Activated CD4-positive, alpha-beta memory T cell treated with anti-CD3 and anti-CD28 coated beads, Interleukin-2, amount 10 ng/mL, durations not matched to agents 7 days and 5 days (primary cell): ENCODE results near the gene CERS4. TPM values are rescaled to one million over a fixed set of nuclear protein-coding genes. Genes with fewer than 3 reads are reported as not detected.
"Not testable (repeated sequence)": the region's sequence is repeated elsewhere in the genome, so short reads cannot be mapped to it uniquely, and the experiment has no call there.

Source experiments
- CTCF ChIA-PET: fragments of 350-600 bp; sonication (Branson Sonifier 250); formaldehyde crosslinking; loops from one replicate; lab custom pipeline; 2021; ENCODE audit warnings: antibody characterized with exemption, inconsistent platforms; lab: Charles Lee
- POLR2A ChIA-PET: fragments of 350-600 bp; sonication (Branson Sonifier 250); formaldehyde crosslinking; loops from one replicate; lab custom pipeline; 2021; ENCODE audit warnings: antibody characterized with exemption; lab: Charles Lee
- DNase-seq: peaks from one replicate; pipeline ENCODE4 v3.0.0-alpha.2; 2020
- H3K27ac Mint-ChIP-seq: one replicate; pipeline ENCODE4 v1.8.0; 2021; ENCODE audit warnings: mild to moderate bottlenecking, mixed read lengths
- H3K27me3 Mint-ChIP-seq: one replicate; pipeline ENCODE4 v1.8.0; 2021; ENCODE audit warnings: mixed read lengths
- H3K36me3 Mint-ChIP-seq: one replicate; pipeline ENCODE4 v1.8.0; 2021; ENCODE audit warnings: low read depth, mixed read lengths
- H3K4me1 Mint-ChIP-seq: one replicate; pipeline ENCODE4 v1.8.0; 2021; ENCODE audit warnings: mixed read lengths
- H3K4me3 Mint-ChIP-seq: one replicate; pipeline ENCODE4 v1.8.0; 2021; ENCODE audit warnings: mild to moderate bottlenecking, mixed read lengths
- H3K9me3 Mint-ChIP-seq: one replicate; pipeline ENCODE4 v1.8.0; 2021; ENCODE audit warnings: mixed read lengths
- total RNA-seq, 2 experiments: library from RNA; stranded (reverse); gene quantifications; one replicate each; pipeline ENCODE4 v1.2.3, GENCODE V29; 2021

The CERS4 gene
- total RNA-seq, 2 experiments from 2014 or later, result 23.2 TPM

DNA sequence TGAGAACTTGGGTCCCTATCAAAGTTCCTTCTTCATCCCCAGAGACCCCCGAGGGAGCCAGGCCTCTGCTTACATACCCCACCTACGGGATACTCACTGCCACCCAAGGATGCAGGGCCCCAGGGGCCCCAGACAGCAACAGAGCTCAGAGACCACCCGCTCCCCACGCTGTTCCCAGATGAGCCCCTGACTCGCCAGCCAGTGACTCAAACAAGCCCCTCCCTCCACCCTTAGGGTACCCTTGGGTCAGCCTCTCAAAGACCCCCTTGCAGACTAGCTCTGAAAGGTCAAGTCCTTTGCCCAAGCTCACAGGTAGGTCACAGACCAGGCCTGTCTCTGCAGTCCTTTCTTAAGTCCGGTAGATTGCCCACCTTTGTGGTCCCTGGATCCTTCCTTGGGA, 53.3 kb downstream of the CERS4 start:
- CTCF ChIA-PET, result no interaction called here
- peaks cover 13% of the 10 kb centered on the region for H3K4me1 Mint-ChIP-seq
- H3K27me3 Mint-ChIP-seq, result no peaks in the 10 kb centered on the region
- H3K4me3 Mint-ChIP-seq, result no peak overlapping the region
- H3K36me3 Mint-ChIP-seq, result no peaks in the 10 kb centered on the region
- no peak overlapping the region for H3K27ac Mint-ChIP-seq
- POLR2A ChIA-PET, result interaction anchor here (0.8 kb wide), 1 partner anchor 43 kb away, joined by 3 read pairs; no protein-coding TSS in a partner anchor
- no peak for DNase-seq
- no peaks in the 10 kb centered on the region for H3K9me3 Mint-ChIP-seq

- H3K36me3 Mint-ChIP-seq, H3K27ac Mint-ChIP-seq, H3K9me3 Mint-ChIP-seq, DNase-seq, H3K27me3 Mint-ChIP-seq, H3K4me3 Mint-ChIP-seq: not testable (repeated sequence)
- ChIA-PET POLR2A (interaction anchor here (0.8 kb wide), 1 partner anchor 149 kb away, joined by 3 read pairs; the partner anchor contains the start of gene MARCHF2), CTCF (interaction anchor here (0.6 kb wide), 1 partner anchor 561 kb away, joined by 3 read pairs; no protein-coding TSS in a partner anchor)
- H3K4me1 Mint-ChIP-seq, result peaks cover 18% of the 10 kb centered on the region
Observed at GRCh38 chr19:8264248-8264647, 55.1 kb downstream of the CERS4 start.

DNA sequence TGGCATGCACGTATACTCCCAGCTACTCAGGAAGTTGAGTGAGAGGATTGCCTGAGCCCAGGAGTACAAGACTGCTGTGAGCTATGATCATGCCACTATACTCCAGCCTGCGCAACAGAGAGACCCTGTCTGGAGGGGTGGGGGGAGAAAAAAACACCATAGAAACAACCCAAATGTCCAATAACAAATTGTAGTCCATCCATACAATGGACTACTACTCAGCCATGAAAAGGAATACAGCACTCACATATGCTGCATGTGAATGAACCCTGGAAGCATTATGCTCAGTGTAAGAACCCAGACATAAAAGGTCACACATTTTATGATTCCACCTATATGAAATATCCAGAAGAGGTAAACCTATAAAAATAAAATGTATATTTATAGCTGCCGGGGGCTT, 56.7 kb downstream of the CERS4 start:
- Mint-ChIP-seq H3K9me3 (no peaks in the 10 kb centered on the region), H3K4me3 (no peak overlapping the region), H3K27me3 (no peaks in the 10 kb centered on the region), H3K36me3 (no peaks in the 10 kb centered on the region), H3K4me1 (peaks cover 19% of the 10 kb centered on the region), H3K27ac (no peak overlapping the region)
- no peak for DNase-seq
- CTCF ChIA-PET, result no interaction called here
- POLR2A ChIA-PET, result no interaction called here

DNA sequence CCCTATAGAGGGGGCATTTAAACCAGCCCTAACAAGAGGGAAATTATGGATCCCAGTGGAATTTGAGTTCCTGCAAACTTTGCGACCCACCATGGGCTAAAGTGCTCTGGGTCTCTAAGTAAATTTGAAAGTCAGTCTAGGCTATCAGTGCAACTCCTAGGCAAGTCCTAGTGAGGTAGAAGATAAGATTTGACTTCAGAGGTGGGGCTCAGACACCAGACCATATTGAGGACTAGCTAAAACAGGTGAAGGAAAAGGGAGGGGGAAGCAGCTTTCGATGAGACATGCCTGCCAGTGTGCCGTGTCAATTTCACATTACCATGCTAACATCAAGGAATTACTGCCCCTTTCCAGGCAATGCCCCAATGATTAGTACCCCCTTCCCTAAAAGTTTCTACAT, 60.6 kb downstream of the CERS4 start:
- CTCF ChIA-PET, result interaction anchor here (0.6 to 3.0 kb wide), 6 partner anchors 51 to 325 kb away, joined by 3 to 14 read pairs (median 3); partner anchors contain the start of genes NDUFA7 and RPS28

DNA sequence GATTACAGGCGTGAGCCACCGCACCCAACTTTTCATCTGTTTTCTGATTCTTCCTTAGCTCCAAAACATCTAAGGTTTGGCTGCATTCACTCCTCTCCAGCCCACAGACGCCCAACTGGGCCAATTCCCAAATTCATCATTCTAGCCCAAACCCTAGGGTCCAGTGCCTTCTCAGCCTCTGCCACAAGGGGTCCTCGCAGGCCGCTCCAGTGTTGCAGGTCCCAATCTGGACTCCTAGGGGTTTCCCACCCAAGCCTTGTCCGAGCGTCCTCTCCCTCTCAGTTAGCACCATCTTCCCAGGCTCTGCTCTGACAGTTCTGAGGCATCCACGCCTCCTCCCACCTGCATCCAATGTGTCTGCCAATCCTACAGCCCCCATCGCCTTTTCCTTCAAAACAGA, 67.3 kb downstream of the CERS4 start:
- H3K9me3 Mint-ChIP-seq, H3K4me3 Mint-ChIP-seq, H3K36me3 Mint-ChIP-seq, H3K27me3 Mint-ChIP-seq, H3K4me1 Mint-ChIP-seq, H3K27ac Mint-ChIP-seq, DNase-seq, CTCF ChIA-PET, POLR2A ChIA-PET: not testable (repeated sequence)

More for the DNA sequence above, 60.6 kb downstream of the CERS4 start:
- POLR2A ChIA-PET, result interaction anchor here (1.6 to 2.0 kb wide), 2 partner anchors 38 to 52 kb away, joined by 4 read pairs; partner anchors contain the start of genes CD320, NDUFA7 and RPS28
- H3K27me3 Mint-ChIP-seq, result no peaks in the 10 kb centered on the region
- peak overlapping the region; percentile 87 for H3K4me3 Mint-ChIP-seq
- H3K4me1 Mint-ChIP-seq, result peaks cover 19% of the 10 kb centered on the region
- no peaks in the 10 kb centered on the region for H3K36me3 Mint-ChIP-seq
- H3K9me3 Mint-ChIP-seq, result no peaks in the 10 kb centered on the region
- H3K27ac Mint-ChIP-seq, result peak overlapping the region; percentile 81
- DNase-seq, result no peak

- H3K4me1 Mint-ChIP-seq, DNase-seq, CTCF ChIA-PET: not testable (repeated sequence)
Observed at GRCh38 chr19:8291337-8291736, 82.2 kb downstream of the CERS4 start.

GRCh38 chr19:8302357-8302691, 93.2 kb downstream of the CERS4 start:
- no peaks in the 10 kb centered on the region for H3K27me3 Mint-ChIP-seq
- ChIA-PET POLR2A (no interaction called here), CTCF (no interaction called here)
- no peak overlapping the region for H3K27ac Mint-ChIP-seq
- peak; percentile 11 for DNase-seq
- no peak overlapping the region for H3K4me3 Mint-ChIP-seq
- no peaks in the 10 kb centered on the region for H3K9me3 Mint-ChIP-seq
- H3K36me3 Mint-ChIP-seq, result peaks cover 10% of the 10 kb centered on the region
- H3K4me1 Mint-ChIP-seq, result peaks cover 19% of the 10 kb centered on the region

More at GRCh38 chr19:8291337-8291736, 82.2 kb downstream of the CERS4 start:
- H3K36me3 Mint-ChIP-seq, H3K4me3 Mint-ChIP-seq, H3K9me3 Mint-ChIP-seq, POLR2A ChIA-PET, H3K27ac Mint-ChIP-seq, H3K27me3 Mint-ChIP-seq: not testable (repeated sequence)

DNA sequence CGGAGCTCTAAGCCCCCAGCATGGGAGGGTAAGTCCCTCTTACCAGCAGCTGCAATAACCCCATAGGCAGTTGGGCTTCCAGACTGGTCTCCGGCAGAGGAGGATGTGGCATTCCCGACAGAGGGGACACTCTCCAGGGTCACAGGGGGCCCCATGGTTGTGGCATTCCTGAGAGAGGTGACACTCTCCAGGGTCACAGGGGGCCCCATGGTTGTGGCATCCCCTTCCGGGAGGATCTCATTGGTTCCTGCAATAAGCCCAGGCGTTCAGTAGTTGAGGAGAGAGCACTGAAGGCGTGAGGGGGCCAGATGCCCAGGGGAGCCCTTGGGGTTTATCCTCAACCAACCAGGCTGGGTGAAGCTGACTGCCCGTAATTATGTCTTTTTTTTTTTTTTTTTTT, 93.6 kb downstream of the CERS4 start:
- POLR2A ChIA-PET, result interaction anchor here (0.7 kb wide), 1 partner anchor 1077 kb away, joined by 3 read pairs; no protein-coding TSS in a partner anchor
- Mint-ChIP-seq H3K4me1 (peaks cover 23% of the 10 kb centered on the region), H3K27ac (no peak overlapping the region)

DNA sequence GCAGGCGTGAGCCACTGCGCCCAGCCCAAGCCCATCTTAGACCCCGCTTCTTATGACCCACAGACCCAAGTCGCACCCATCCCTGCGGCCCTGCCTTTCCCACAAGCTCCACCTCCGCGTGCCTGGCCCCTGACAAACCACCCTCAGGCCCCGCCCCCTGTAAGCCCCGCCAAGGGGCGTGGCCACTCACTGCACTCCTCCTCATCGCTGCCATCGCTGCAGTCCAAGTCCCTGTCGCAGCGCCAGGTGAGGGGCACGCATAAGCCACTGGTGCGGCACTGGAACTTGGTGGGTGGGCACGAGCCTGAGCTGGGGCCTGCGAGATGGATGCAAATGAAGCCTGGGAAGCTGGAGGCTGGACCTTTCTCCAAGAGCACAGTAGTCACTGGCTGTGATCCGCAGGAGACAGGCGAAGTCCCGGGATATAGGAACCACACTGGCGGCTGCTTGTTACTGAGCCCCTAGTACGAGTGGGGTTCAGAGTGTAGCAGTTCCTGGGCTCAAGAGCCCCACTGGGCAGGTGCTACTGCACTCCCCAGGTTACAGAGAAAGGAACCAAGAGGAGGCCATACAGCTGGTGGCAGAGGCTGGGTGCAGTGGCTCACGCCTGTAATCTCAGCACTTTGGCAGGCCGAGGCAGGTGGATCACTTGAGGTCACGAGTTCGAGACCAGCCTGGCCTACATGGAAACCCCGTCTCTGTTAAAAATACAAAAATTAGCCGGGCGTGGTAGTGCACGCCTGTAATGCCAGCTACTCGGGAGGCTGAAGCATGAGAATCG, 95.9 kb downstream of the CERS4 start:
- peaks cover 39% of the 10 kb centered on the region for H3K4me1 Mint-ChIP-seq
- H3K4me3 Mint-ChIP-seq, result no peak overlapping the region
- peaks cover 21% of the 10 kb centered on the region for H3K36me3 Mint-ChIP-seq
- no peaks in the 10 kb centered on the region for H3K9me3 Mint-ChIP-seq
- ChIA-PET CTCF (no interaction called here), POLR2A (interaction anchor here (1.0 to 3.9 kb wide), 2 partner anchors 16 to 19 kb away, joined by 3 to 18 read pairs; partner anchors contain the start of genes NDUFA7 and RPS28)
- no peak overlapping the region for H3K27ac Mint-ChIP-seq
- no peaks in the 10 kb centered on the region for H3K27me3 Mint-ChIP-seq
- DNase-seq, result peak; percentile 30

More for the DNA sequence above, 93.6 kb downstream of the CERS4 start:
- peak; percentile 8 for DNase-seq
- Mint-ChIP-seq H3K9me3 (no peaks in the 10 kb centered on the region), H3K4me3 (no peak overlapping the region), H3K27me3 (no peaks in the 10 kb centered on the region), H3K36me3 (peaks cover 14% of the 10 kb centered on the region)
- CTCF ChIA-PET, result no interaction called here

GRCh38 chr19:8305798-8306197, 96.6 kb downstream of the CERS4 start:
- Mint-ChIP-seq H3K4me3 (no peak overlapping the region), H3K36me3 (peaks cover 21% of the 10 kb centered on the region), H3K4me1 (peaks cover 39% of the 10 kb centered on the region), H3K9me3 (no peaks in the 10 kb centered on the region), H3K27me3 (no peaks in the 10 kb centered on the region), H3K27ac (peak overlapping the region; percentile 76)
- POLR2A ChIA-PET, result interaction anchor here (0.7 to 3.9 kb wide), 4 partner anchors 13 to 301 kb away, joined by 3 to 18 read pairs (median 4); partner anchors contain the start of genes NDUFA7 and RPS28
- CTCF ChIA-PET, result no interaction called here
- no peak for DNase-seq

DNA sequence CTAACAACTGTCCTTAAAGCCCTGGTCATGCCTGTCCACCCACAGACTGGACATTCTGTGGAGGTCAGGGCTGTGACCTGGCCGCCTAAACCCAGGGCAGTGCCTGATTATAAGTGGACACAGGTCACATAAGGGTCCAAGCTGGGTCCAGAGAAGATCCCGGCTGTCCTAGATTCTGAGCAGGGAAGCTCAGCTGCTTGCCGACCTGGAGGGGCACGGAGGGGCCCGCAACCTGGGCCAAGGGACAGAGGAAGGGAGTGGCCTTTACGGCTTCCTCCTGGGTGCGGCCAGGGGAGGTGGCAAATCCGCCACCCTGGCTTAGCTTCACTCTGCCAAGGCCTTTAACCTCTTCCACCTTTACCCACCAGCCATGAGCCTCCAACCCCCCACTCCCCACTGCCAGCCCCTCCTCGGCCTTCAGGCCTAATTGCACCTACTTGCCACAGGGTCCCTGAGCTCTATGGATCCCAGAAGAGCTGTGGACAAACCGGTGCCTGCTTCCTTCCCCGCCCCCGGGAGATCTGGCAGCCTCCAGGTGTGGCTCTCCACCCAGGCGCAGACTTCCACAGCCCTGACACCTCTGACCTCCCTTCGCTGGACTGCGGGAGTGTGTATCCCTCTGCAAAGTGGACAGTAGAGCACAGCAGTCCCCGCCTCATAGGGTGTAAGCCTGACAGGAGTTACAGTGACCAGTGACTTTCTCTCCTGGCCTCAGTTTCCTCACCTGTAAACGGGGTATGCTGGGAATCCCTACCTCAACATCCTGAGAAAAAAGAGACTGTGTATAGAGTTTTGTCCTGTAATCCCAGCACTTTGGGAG, 97.3 kb downstream of the CERS4 start:
- CTCF ChIA-PET, result no interaction called here
- peaks cover 39% of the 10 kb centered on the region for H3K4me1 Mint-ChIP-seq
- peaks cover 25% of the 10 kb centered on the region for H3K36me3 Mint-ChIP-seq
- DNase-seq, result no peak
- peak overlapping the region; percentile 76 for H3K27ac Mint-ChIP-seq
- H3K27me3 Mint-ChIP-seq, result no peaks in the 10 kb centered on the region
- peak overlapping the region; percentile 90 for H3K4me3 Mint-ChIP-seq
- H3K9me3 Mint-ChIP-seq, result no peaks in the 10 kb centered on the region
- POLR2A ChIA-PET, result interaction anchor here (0.7 to 3.9 kb wide), 4 partner anchors 12 to 302 kb away, joined by 3 to 18 read pairs (median 4); partner anchors contain the start of genes NDUFA7 and RPS28

DNA sequence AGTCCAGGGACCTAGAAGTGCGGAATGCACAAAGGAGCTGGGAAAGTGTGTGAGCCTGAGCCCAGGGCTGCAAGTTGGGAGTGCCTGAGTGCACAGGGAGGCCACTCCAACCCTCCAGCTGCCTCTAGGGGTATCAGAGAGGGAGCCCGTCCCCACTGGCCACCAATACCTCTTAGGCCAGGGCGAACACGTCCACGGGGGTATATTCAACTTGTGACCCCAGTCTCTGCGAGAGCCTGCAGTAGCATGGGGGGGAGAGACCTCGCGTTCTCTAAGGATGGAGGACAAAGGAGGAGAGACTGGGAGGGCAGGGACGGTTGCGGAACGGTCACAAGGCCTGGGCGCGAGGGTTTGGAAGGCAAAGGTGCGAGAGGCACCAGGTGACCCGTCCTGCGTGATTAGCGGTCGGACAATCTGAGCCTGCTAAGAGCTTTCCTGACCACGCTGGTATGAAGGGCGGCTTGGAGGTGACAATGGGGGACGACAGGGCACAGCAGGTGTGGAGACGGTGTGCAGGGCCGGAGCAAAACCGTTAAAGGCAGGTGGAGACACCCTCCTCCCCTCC, 98.3 kb downstream of the CERS4 start:
- H3K9me3 Mint-ChIP-seq, result no peaks in the 10 kb centered on the region
- no peak for DNase-seq
- H3K4me1 Mint-ChIP-seq, result peaks cover 39% of the 10 kb centered on the region
- ChIA-PET POLR2A (interaction anchor here (0.9 to 3.2 kb wide), 3 partner anchors 11 to 39 kb away, joined by 3 to 25 read pairs (median 4); partner anchors contain the start of genes NDUFA7 and RPS28), CTCF (interaction anchor here (1.6 kb wide), 1 partner anchor 106 kb away, joined by 3 read pairs; the partner anchor contains the start of gene MARCHF2)
- peaks cover 27% of the 10 kb centered on the region for H3K36me3 Mint-ChIP-seq
- peak overlapping the region; percentile 76 for H3K27ac Mint-ChIP-seq
- peak overlapping the region; percentile 90 for H3K4me3 Mint-ChIP-seq
- no peaks in the 10 kb centered on the region for H3K27me3 Mint-ChIP-seq
